ENCODE data around the gene FSD1. TPM values are rescaled to one million over a fixed set of nuclear protein-coding genes. Genes with fewer than 3 reads are reported as not detected.

Gene FSD1
- polyA plus RNA-seq, 1 donor from 2014 or later: 114 TPM

GRCh38 chr19:4342314-4342614 is 37.9 kb downstream of the FSD1 start:
- peaks cover 6% of the 10 kb centered on the region for H3K79me2 ChIP-seq (replicated peaks; ENCODE audit: insufficient read depth, low read length)
- H3K27me3 ChIP-seq (ENCODE audit: insufficient read depth, low read depth, low read length): no peaks in the 10 kb centered on the region
- H2AFZ ChIP-seq (ENCODE audit: low read depth, low read length): peak overlapping the region; percentile 81
- H3K4me3 ChIP-seq (ENCODE audit: low read length): peak overlapping the region; percentile 68
- H4K20me1 ChIP-seq (ENCODE audit: insufficient read depth): no peaks in the 10 kb centered on the region
- H3F3A ChIP-seq (ENCODE audit: insufficient read depth, low read length, poor library complexity, severe bottlenecking): no peaks in the 10 kb centered on the region
- no peak for TF ChIP-seq MXI1 (conservative IDR thresholded peaks at IDR 0.05; ENCODE audit: poor library complexity, severe bottlenecking)
- TF ChIP-seq REST (IDR thresholded peaks at IDR 0.05; ENCODE audit: borderline replicate concordance): peak; percentile 75
- TF ChIP-seq RAD21 (conservative IDR thresholded peaks at IDR 0.05): no peak
- no peak for TF ChIP-seq EZH2 (IDR thresholded peaks at IDR 0.05; ENCODE audit: borderline replicate concordance, insufficient read depth, low read length, poor library complexity, severe bottlenecking)
- no peak for TF ChIP-seq TAF1 (IDR thresholded peaks at IDR 0.05; ENCODE audit: low read depth)
- peak overlapping the region; percentile 85 for H3K4me2 ChIP-seq (ENCODE audit: low read length)
- peak overlapping the region; percentile 97 for H3K27ac ChIP-seq (ENCODE audit: low read length)
- H3K36me3 ChIP-seq (ENCODE audit: insufficient read depth, low read length): no peaks in the 10 kb centered on the region
- H3K9ac ChIP-seq (ENCODE audit: low read length): peak overlapping the region; percentile 92
- H3K9me2 ChIP-seq (ENCODE audit: insufficient read depth, low read length): no peaks in the 10 kb centered on the region
- no peaks in the 10 kb centered on the region for H3K9me3 ChIP-seq (ENCODE audit: low read length)

- Histone ChIP-seq H3F3A (ENCODE audit: insufficient read depth, low read length, poor library complexity, severe bottlenecking) (no peaks in the 10 kb centered on the region), H3K79me2 (replicated peaks; ENCODE audit: insufficient read depth, low read length) (peaks cover 6% of the 10 kb centered on the region), H3K27me3 (ENCODE audit: insufficient read depth, low read depth, low read length) (no peaks in the 10 kb centered on the region), H2AFZ (ENCODE audit: low read depth, low read length) (peak overlapping the region; percentile 81), H3K36me3 (ENCODE audit: insufficient read depth, low read length) (no peaks in the 10 kb centered on the region), H3K4me2 (ENCODE audit: low read length) (peak overlapping the region; percentile 85), H3K4me3 (ENCODE audit: low read length) (peak overlapping the region; percentile 68), H3K27ac (ENCODE audit: low read length) (peak overlapping the region; percentile 97), H4K20me1 (ENCODE audit: insufficient read depth) (no peaks in the 10 kb centered on the region), H3K9ac (ENCODE audit: low read length) (peak overlapping the region; percentile 92), H3K9me3 (ENCODE audit: low read length) (no peaks in the 10 kb centered on the region), H3K9me2 (ENCODE audit: insufficient read depth, low read length) (no peaks in the 10 kb centered on the region)
- TF ChIP-seq SMC3 (conservative IDR thresholded peaks at IDR 0.05; ENCODE audit: poor library complexity) (peak; percentile 48), CTCF (IDR thresholded peaks at IDR 0.05; ENCODE audit: poor library complexity, severe bottlenecking) (peak; percentile 71), EZH2 (IDR thresholded peaks at IDR 0.05; ENCODE audit: borderline replicate concordance, insufficient read depth, low read length, poor library complexity, severe bottlenecking) (no peak), EP300 (conservative IDR thresholded peaks at IDR 0.05; ENCODE audit: poor library complexity, severe bottlenecking) (peak; percentile 73), TAF1 (IDR thresholded peaks at IDR 0.05; ENCODE audit: low read depth) (peak; percentile 87), REST (IDR thresholded peaks at IDR 0.05; ENCODE audit: borderline replicate concordance) (peak; percentile 68), MXI1 (conservative IDR thresholded peaks at IDR 0.05; ENCODE audit: poor library complexity, severe bottlenecking) (peak; percentile 78), RAD21 (conservative IDR thresholded peaks at IDR 0.05) (no peak), POLR2AphosphoS5 (IDR thresholded peaks at IDR 0.05) (peak; percentile 96)
Observed at GRCh38 chr19:4342615-4343369, 38.4 kb downstream of the FSD1 start.
